HL-60 (cell line): ENCODE results near the gene CRY1.

Experiments used
- CTCF ChIP-seq: IDR thresholded peaks from one replicate; pipeline ENCODE4 v1.5.1; 2011; ENCODE audit warnings: low read length, control low read depth, inconsistent platforms; ENCODE audit not compliant: insufficient read depth
- GABPA ChIP-seq: IDR thresholded peaks from 2 replicates; pipeline ENCODE4 v1.6.1; 2012; ENCODE audit warnings: low read depth
- POLR2AphosphoS5 ChIP-seq: IDR thresholded peaks from 2 replicates; pipeline ENCODE4 v1.6.1; 2012; ENCODE audit warnings: low read depth

GRCh38 chr12:107101651-107102050, 8.3 kb upstream of the CRY1 start:
- no peak for TF ChIP-seq CTCF
- TF ChIP-seq GABPA: no peak
- TF ChIP-seq POLR2AphosphoS5: no peak
